ENCODE measurements around the gene FAM25C. TPM values are rescaled to one million over a fixed set of nuclear protein-coding genes. Genes with fewer than 3 reads are reported as not detected.
"Not testable (repeated sequence)": the region's sequence is repeated elsewhere in the genome, so short reads cannot be mapped to it uniquely, and the experiment has no call there.

Gene FAM25C
- total RNA-seq (2014; rRNA removed; shearing (Covaris generic)): not detected in 2 replicates
- polyA plus RNA-seq (2015; cell fraction: cytosol; rRNA removed): not detected in 2 replicates
- polyA plus RNA-seq (2015; cell fraction: nucleus; rRNA removed): not detected in 2 replicates

DNA sequence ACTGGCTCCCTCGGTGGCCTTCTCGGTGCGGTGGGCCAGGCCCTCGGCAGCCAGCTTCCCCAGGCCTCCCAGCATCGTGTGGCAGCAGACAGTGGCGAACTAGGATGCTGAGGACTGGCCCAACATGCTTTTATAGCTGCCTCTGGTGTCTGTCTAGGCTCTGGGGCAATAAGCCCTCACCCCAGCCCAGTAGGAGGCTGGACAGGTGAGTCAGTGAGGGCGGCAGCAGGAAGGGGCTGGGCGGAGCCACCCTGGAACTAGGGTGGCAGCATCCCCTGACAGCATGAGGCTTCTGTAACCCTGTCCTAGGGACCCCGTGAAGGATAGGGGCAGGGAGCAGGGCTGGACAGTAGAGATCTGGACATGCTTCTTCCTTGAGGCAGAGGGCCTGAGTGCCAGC, at the start of gene FAM25C:
FAM25C (minus strand) TSS at position 101 of the 400 bp plus-strand sequence; CDS start at position 75, 26 bp downstream.
- in situ Hi-C loops (cut with HindIII; ENCODE audit: low pct_unique_long_range_greater_than_20kb, low sequenced_read_pairs): not testable (repeated sequence)

DNA sequence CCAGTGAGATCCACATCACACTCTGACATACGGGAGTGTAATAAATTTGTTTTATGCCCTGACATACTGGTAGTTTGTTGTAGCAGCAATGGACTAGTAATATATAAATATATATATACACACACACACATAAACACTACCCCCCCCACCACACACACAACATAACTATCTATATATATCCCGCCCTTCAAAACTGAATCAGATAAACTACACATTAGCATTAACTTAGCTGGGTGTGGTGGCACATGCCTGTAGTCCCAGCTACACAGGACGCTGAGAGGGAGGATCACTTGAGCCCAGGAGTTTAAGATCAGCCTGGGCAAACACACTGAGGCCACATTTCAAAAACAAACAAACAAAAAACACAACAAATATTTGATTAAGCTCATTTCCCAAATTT, 45.0 kb upstream of the FAM25C start:
- in situ Hi-C loops (cut with HindIII; ENCODE audit: low pct_unique_long_range_greater_than_20kb, low sequenced_read_pairs); DNase-seq (ENCODE audit: low read depth, low spot score): not testable (repeated sequence)

More for the DNA sequence above, at the start of gene FAM25C:
- not testable (repeated sequence) for DNase-seq (ENCODE audit: low read depth, low spot score)

DNA sequence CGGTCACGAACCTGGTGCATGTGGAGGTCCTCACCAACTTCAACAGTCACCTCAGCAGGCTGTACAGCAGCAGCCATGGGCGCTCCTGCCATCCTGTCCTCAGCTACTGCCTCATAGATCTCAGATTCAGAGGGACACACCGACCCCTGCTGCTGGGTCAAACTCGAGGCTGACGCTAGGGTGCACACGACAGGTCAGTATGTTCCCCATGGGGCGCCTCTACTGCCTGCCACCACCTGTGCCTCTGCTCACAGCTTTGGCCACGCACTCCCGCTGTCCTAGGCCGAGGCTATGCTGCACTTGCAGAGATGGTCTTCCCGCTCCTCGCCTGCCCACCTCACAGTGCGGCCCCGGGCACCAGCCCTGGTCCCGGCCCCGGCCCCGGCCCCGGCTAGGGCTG, 31.8 kb upstream of the FAM25C start:
- in situ Hi-C loops (cut with HindIII; ENCODE audit: low pct_unique_long_range_greater_than_20kb, low sequenced_read_pairs): not testable (repeated sequence)

DNA sequence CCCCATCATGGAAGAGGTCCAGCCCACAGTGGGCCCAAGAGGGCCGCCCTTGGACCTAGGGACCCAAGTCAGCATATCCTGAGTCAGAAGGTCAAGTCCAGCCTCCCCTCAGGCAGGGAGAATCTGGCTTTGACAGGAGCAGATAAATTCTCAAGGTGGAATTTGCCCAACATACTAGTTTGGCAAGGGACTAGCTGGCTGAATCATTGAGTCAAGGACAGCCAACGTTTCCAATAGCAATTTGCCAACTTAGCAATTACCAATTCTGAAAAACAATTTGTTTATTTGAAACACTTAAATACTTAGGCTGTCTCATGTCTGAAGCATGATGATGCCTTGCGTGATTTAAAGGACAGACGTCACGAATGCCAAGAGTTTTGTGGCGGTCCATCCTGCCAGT, 2.7 kb upstream of the FAM25C start:
- in situ Hi-C loops (cut with HindIII; ENCODE audit: low pct_unique_long_range_greater_than_20kb, low sequenced_read_pairs); DNase-seq (ENCODE audit: low read depth, low spot score): not testable (repeated sequence)

More for the DNA sequence above, 31.8 kb upstream of the FAM25C start:
- not testable (repeated sequence) for DNase-seq (ENCODE audit: low read depth, low spot score)

DNA sequence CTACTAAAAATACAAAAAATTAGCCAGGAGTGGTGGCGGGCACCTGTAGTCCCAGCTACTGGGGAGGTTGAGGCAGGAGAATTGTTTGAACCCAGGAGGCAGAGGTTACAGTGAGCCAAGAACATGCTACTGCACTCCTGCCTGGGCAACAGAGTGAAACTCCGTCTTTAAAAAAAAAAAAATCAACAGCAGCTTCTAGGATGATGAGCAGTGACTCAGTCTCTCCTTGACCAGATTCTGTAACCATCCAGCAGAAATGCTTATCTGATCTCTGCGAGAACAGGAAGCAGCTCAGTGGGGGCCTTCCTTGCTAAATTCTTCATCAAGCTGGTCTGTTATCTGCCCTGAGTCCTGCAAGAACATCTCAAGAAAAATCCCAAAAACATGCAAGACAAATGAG, 5.5 kb downstream of the FAM25C start:
- in situ Hi-C loops (cut with HindIII; ENCODE audit: low pct_unique_long_range_greater_than_20kb, low sequenced_read_pairs); DNase-seq (ENCODE audit: low read depth, low spot score): not testable (repeated sequence)

DNA sequence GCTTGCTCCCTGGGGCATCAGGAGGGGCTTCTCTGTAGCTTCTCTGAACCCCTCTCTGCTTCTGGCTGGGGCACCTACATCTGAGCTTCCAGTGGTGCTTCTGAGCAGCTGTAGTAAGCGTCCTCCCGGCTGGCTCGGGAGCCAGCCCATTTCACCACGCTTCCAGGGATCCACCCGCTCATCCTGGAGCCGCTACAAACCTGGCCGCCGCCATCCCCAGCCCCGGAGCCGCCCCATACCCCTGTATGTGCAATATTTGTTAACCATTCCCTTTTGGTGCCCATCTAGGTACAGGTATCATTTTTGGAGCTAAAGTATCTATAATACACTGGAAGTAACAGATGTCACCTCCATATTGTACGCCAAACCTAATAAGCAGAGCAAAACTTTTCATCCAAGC, 7.0 kb downstream of the FAM25C start:
- in situ Hi-C loops (cut with HindIII; ENCODE audit: low pct_unique_long_range_greater_than_20kb, low sequenced_read_pairs); DNase-seq (ENCODE audit: low read depth, low spot score): not testable (repeated sequence)

DNA sequence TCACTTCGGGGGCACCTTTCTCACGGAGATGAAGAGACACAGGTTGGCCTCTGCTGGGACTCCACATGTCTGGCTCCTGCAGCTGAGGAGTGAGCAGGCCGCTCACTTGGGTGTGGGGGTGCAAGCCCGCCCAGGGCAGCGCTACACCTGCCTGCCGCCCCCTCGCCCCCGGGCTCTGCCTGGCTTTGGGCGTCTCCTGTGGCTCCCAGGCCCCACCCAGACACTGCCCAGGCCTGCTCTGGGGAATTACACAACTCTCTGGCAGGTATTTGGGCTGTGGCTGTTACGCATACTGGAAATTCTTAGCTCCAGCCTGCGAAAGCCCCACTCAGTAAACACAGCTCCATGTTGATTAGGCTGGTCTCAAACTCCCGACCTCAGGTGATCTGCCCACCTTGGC, 7.9 kb downstream of the FAM25C start:
- DNase-seq (ENCODE audit: low read depth, low spot score); in situ Hi-C loops (cut with HindIII; ENCODE audit: low pct_unique_long_range_greater_than_20kb, low sequenced_read_pairs): not testable (repeated sequence)

DNA sequence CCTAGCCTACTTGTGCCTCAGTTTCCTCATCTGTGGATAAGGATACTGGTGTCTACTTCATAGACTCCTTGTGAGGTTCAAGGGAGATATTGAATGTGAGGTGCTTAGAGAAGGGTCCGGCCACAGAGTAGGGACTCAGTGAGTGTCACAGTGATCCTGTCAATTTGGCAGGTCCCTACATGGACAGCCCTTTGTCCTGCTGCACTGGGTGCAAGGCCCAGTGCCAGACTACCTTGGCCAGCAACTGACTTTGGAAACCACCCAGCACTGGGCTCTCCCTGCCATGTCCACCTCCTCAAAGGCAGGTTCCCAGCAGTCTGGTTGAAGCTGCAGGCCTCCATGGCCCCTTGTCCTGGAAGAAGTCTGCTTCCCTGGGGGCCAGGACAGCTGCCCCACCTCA, 9.5 kb downstream of the FAM25C start:
- DNase-seq (ENCODE audit: low read depth, low spot score); in situ Hi-C loops (cut with HindIII; ENCODE audit: low pct_unique_long_range_greater_than_20kb, low sequenced_read_pairs): not testable (repeated sequence)

DNA sequence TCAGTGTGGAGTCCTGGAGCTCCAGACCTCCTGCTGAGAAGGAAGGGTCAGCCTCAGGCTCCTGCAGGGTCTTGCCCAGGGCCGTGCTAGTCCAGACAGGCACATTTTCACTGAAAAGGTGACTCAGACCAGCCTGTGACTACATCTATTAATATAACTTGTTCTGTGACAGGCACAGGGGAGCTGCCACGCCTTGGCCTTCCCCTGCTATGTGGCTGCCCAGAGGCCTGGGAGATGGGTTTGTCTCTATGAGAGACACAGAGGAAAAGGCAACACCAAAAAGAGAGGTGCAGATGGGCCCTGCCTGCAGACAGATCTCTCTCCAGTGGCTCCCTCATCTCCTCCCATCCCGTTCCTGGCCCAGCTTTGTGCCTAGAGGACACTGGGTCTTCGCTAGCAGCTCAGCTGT, 10.0 kb downstream of the FAM25C start:
- in situ Hi-C loops (cut with HindIII; ENCODE audit: low pct_unique_long_range_greater_than_20kb, low sequenced_read_pairs); DNase-seq (ENCODE audit: low read depth, low spot score): not testable (repeated sequence)

DNA sequence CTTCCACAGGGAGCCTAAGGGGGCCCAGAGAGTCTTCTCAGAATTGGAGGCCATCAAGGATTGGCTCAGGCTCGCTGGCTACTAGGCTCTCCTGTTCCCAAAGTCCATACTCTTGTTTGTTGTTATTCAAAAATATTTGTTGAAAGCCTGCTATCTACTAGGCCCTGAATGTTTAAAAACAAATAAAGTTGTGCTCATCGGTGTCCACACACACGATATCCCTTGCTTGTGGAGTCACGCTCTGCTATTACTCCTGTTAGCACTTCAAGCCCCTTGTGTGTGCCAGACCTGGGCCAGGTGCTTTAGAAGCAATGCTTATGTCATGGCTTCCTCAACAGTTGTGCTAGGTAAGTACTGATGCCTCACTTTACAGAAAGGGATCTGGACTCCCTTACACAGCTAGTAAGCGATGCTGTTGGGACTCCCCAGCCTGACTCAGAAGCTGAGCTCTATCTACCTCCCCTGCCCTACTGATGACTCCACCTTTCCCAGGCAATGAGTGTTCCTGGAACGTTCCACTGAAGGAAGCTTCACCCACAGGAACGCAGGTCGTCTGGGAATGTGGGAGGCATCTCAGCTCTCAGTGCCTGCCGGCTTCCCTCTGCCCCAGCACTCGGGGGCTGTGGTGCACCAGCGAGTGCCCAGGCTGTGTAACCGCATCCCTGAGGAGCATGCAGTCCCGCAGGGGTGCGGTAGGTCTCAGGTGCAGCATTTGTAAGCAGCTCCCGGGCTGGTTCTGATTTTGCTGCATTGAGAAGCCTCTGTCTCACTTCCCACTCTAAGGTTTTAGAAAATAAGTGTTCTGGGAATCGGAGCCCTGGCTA, 10.7 kb downstream of the FAM25C start:
- in situ Hi-C loops (cut with HindIII; ENCODE audit: low pct_unique_long_range_greater_than_20kb, low sequenced_read_pairs); DNase-seq (ENCODE audit: low read depth, low spot score): not testable (repeated sequence)

DNA sequence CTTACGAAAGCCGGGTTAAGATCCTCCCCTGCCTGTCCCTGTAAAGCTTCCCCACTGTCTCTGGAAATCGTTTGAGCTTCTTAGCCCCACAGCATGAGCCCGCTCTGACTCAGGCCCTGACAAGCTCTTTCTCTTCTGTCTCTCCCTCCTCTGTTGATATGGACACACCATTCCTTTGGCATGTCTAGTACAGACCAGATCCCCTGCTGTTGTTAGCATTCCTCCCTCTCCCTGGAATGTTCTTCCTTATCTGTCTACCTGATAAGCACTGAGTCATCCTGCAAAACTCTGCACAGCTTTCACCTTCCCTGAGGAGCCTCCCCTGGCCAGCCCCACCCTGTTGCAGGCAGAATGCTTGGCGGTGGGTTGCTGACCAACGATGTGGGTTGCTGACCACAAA, 11.6 kb downstream of the FAM25C start:
- in situ Hi-C loops (cut with HindIII; ENCODE audit: low pct_unique_long_range_greater_than_20kb, low sequenced_read_pairs); DNase-seq (ENCODE audit: low read depth, low spot score): not testable (repeated sequence)

DNA sequence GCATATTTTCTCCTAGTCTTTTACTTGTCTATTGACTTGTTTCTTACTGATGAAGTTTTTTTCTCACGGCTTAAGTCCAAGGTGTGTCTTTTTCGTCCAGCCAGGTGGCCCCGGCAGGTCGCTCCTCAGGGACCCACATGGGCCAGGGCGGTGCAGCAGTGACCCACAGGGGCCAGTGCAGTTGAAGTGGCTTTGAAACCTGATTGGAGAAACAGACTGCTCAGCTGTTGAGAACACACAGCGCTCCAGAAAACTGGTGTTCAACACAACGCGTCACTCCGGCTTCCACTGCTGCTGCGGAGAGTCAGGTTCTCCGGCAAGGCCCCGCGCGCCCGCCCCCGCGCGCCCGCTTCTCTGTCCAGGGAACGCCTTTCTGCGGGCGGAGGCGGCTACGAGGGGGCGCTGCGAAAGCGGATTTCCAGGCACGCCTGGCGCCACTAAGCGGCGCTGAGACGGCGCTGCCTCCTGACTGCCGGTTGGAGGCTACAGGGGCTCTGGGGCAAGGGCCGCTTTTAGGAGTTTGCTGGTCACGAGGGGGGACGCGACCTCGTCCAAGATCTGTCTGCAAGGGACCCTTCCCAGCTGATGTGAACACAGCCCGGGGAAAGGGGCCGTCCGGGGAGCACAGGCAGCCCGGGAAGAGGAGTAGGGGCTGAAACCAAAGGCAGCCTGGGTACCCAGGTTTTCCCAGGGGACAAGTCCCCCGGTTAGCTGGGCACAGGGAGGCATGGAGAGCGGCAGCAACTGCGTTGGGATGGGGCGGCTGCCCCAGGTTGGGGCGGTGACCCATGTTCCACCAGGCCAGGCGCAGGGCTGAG, 13.0 kb downstream of the FAM25C start:
- DNase-seq (ENCODE audit: low read depth, low spot score); in situ Hi-C loops (cut with HindIII; ENCODE audit: low pct_unique_long_range_greater_than_20kb, low sequenced_read_pairs): not testable (repeated sequence)

DNA sequence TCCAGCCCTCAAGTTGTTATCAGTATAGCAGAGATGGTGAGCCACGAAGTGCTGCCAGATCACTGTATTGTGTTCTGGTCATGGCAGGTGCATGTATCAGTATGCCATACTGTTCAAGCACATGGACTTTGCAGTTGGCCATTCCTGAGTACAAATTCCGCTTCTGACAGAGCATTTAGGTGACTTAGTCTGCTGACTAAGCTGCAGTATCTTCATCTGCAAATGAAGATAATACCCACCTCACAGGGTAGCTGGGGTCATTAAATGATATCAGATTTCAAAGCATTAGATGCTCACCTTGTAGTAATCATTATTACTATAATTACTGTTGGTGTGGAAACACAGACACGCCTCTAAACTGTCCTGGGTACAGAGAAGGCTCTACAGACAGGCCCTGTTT, 24.2 kb downstream of the FAM25C start:
- in situ Hi-C loops (cut with HindIII; ENCODE audit: low pct_unique_long_range_greater_than_20kb, low sequenced_read_pairs); DNase-seq (ENCODE audit: low read depth, low spot score): not testable (repeated sequence)

DNA sequence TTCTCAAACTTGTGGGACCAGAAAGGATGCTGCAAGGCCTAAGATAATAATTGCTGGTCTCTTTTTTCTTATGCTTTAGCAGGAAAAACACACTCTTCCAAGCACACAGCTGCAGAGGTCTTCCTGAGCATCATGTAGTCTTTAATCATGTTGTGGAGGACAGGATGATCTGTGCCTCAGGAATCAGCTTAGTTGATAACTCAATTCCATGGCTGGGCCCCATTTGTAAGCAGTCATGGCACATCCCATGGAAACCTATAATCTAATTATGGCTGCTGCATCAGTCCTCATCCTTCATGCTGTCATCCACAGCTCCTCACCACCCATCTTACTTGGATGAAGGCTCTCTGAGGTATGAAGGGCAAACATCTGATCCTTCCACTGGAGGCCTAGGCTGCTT, 26.5 kb downstream of the FAM25C start:
- DNase-seq (ENCODE audit: low read depth, low spot score); in situ Hi-C loops (cut with HindIII; ENCODE audit: low pct_unique_long_range_greater_than_20kb, low sequenced_read_pairs): not testable (repeated sequence)

DNA sequence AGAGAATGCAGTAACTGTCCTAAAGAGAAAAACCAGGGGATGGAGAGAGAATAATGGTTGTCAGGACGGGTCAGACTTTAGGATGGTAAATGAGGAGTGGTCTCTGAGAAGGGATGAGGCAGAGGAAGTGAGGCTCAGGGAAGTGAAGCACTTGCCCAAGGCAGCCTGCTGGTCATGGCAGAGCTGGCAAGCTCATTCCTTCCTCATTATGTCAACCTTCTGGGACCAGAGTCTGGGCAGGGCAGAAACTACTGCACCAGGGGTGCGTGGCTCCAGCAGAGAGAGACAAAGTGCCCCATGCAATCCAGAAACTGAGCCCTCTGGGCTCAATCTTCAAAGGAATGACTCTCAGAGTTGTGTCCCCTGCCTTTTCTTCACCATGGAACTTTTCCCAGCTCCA, 27.5 kb downstream of the FAM25C start:
- DNase-seq (ENCODE audit: low read depth, low spot score); in situ Hi-C loops (cut with HindIII; ENCODE audit: low pct_unique_long_range_greater_than_20kb, low sequenced_read_pairs): not testable (repeated sequence)

DNA sequence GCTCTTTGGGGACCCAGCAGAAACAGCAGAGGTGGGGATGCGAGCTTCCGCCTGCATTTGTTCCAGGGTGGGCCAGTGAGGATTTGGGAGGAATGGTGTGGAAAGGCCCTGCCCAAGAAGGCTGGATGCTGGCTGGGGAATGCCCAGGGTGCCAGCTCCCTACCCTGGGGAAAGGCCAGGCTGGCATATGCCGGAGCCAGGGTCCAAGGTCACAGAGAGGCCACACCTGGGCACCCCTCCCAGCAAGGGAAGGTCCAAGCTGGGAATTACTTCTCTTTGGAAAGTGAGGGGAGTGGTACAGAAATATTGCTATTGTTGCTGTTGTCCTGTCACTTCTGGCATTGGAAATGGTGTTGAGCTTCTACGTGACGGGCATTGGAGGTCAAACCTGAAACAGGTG, 28.0 kb downstream of the FAM25C start:
- not testable (repeated sequence) for DNase-seq (ENCODE audit: low read depth, low spot score)

DNA sequence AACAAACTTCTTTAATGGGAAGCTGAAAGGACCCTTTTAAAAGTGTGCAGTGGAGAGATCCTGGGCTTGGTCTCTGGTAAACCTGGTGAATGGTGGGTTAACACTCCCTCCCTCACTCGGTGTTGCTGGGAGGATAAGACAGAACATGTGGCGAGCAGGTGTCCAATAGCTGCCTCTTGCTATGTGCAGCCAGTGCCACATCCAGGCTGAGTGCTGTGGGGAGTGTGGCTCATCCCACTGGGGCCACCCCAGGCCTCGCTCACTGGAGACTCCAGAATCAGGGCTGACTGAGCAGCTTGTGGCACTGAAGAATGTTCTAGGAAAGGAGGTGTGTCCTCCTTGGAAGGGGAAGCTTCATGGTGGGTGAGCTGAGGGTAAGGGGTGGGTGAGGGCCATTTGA, 29.5 kb downstream of the FAM25C start:
- DNase-seq (ENCODE audit: low read depth, low spot score); in situ Hi-C loops (cut with HindIII; ENCODE audit: low pct_unique_long_range_greater_than_20kb, low sequenced_read_pairs): not testable (repeated sequence)

More for the DNA sequence above, 28.0 kb downstream of the FAM25C start:
- in situ Hi-C loops (cut with HindIII; ENCODE audit: low pct_unique_long_range_greater_than_20kb, low sequenced_read_pairs): not testable (repeated sequence)

DNA sequence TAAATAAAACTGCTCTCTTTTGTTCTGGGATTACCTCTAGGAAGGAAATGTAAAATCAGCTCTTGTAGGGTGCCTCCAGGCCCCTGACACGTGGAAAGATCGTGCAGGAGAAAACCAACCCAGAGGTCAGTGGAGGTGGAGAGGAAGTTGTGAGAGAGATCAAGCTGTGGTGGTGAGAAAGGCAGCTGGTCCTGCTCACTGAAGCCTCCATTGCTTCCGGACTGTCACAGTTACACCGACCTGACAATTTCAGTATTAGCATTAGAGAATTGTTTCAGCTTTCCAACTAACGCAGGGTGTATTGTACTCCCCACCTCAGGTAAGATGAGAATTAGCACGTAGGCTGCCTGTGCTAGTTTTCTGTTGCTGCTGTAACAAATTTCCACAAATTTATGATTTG, 30.6 kb downstream of the FAM25C start:
- in situ Hi-C loops (cut with HindIII; ENCODE audit: low pct_unique_long_range_greater_than_20kb, low sequenced_read_pairs); DNase-seq (ENCODE audit: low read depth, low spot score): not testable (repeated sequence)
